Measurements from ENCODE around the gene NSUN2. TPM values are rescaled to one million over a fixed set of nuclear protein-coding genes. Genes with fewer than 3 reads are reported as not detected.

The NSUN2 gene
- total and polyA plus RNA-seq, 2 of the 4 experiments (the other 2 are of a cell fraction): 51.1 to 61.1 TPM

DNA sequence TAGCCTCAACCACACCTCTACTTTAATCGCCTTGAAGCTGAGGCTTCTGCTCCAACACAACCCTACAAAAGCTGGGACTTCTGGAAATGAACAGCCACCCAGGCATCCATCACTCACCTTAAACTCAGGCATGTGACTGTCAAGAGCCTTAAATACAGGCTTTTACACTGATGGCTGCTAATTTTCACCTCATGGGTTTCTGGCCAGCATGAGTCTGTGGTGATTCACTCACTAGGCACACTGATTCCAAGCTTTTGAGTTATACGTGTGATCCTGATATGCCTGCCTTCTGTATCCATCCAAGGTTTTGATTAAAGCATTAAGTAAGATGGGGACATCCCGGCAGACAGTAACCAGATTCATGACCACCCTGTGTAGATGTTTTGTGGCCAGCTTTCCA is 8.9 kb downstream of the NSUN2 start:
- Histone ChIP-seq H2AK5ac (ENCODE audit: low read depth, low read length) (no peak overlapping the region), H3K4me3 (ENCODE audit: insufficient read depth, low read depth, low read length) (no peak overlapping the region), H3K18ac (ENCODE audit: low read depth, low read length) (no peak overlapping the region), H2AFZ (replicated peaks; ENCODE audit: low read length, poor library complexity) (no peak overlapping the region), H2BK20ac (ENCODE audit: low read depth, low read length) (no peak overlapping the region), H2BK15ac (ENCODE audit: low read depth, low read length) (no peak overlapping the region), H2AK9ac (replicated peaks; ENCODE audit: low read depth, low read length, poor library complexity) (no peak overlapping the region), H3K4me1 (ENCODE audit: control insufficient read depth, insufficient read depth, low read length) (no peaks in the 10 kb centered on the region), H3K9me1 (ENCODE audit: insufficient read depth, low read length) (no peaks in the 10 kb centered on the region), H3K27me3 (ENCODE audit: control insufficient read depth, insufficient read depth, low read length) (no peaks in the 10 kb centered on the region), H3K9me3 (ENCODE audit: control insufficient read depth, insufficient read depth, low read length) (0 out of 2 replicates have a peak, but pooled peaks cover 2% of the 10 kb centered on the region), H4K20me1 (ENCODE audit: insufficient read depth, low read length) (peaks cover 19% of the 10 kb centered on the region; the same call in 1 of the 2 replicates), H3K4me2 (ENCODE audit: low read depth, low read length) (no peak overlapping the region), H4K8ac (ENCODE audit: low read depth in 2 of 2, low read length in 2 of 2) (no peak overlapping the region), H3K79me1 (ENCODE audit: low read depth in 1 of 2, low read length in 2 of 2) (peaks cover 21 to 49% of the 10 kb centered on the region in 2 experiments), H3K36me3 (ENCODE audit: control insufficient read depth, insufficient read depth, low read length) (peaks cover 57% of the 10 kb centered on the region), H3K23ac (ENCODE audit: low read depth, low read length) (no peak overlapping the region), H3K9ac (ENCODE audit: low read depth, low read length) (no peak overlapping the region), H2BK5ac (ENCODE audit: low read depth, low read length, poor library complexity, severe bottlenecking) (no peak overlapping the region), H3K27ac (ENCODE audit: insufficient read depth, low read length) (no peak overlapping the region), H4K5ac (ENCODE audit: low read depth, low read length) (no peak overlapping the region), H3K14ac (replicated peaks; ENCODE audit: low read depth, low read length) (no peak overlapping the region), H3K56ac (ENCODE audit: extremely low read depth, insufficient read depth, low read length) (no peak overlapping the region), H4K91ac (ENCODE audit: insufficient read depth, low read depth, low read length) (no peak overlapping the region), H3K4ac (ENCODE audit: low read depth, low read length) (no peak overlapping the region), H2BK120ac (ENCODE audit: low read depth, low read length) (no peak overlapping the region)
- BruUV-seq (replicated peaks): no TSS peak
- intact Hi-C loops (cut with micrococcal nuclease): no loop called here
- ATAC-seq (ENCODE audit: low read depth): no peak
- ChIA-PET CTCF (no interaction called here), POLR2A (ENCODE audit: unreplicated experiment) (no interaction called here)
- no peak for DNase-seq
- TF ChIP-seq MAFK (IDR thresholded peaks at IDR 0.05; ENCODE audit: low read depth, low read length): no peak
- TF ChIP-seq, protein P1, sequence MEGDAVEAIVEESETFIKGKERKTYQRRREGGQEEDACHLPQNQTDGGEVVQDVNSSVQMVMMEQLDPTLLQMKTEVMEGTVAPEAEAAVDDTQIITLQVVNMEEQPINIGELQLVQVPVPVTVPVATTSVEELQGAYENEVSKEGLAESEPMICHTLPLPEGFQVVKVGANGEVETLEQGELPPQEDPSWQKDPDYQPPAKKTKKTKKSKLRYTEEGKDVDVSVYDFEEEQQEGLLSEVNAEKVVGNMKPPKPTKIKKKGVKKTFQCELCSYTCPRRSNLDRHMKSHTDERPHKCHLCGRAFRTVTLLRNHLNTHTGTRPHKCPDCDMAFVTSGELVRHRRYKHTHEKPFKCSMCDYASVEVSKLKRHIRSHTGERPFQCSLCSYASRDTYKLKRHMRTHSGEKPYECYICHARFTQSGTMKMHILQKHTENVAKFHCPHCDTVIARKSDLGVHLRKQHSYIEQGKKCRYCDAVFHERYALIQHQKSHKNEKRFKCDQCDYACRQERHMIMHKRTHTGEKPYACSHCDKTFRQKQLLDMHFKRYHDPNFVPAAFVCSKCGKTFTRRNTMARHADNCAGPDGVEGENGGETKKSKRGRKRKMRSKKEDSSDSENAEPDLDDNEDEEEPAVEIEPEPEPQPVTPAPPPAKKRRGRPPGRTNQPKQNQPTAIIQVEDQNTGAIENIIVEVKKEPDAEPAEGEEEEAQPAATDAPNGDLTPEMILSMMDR (conservative IDR thresholded peaks at IDR 0.05; ENCODE audit: low read depth, low read length): no peak
- TF ChIP-seq RFX5 (IDR thresholded peaks at IDR 0.05; ENCODE audit: low read depth, low read length): no peak
- no peak for TF ChIP-seq BHLHE40 (IDR thresholded peaks at IDR 0.05; ENCODE audit: low read depth, low read length)
- TF ChIP-seq FOS (IDR thresholded peaks at IDR 0.05; ENCODE audit: low read depth, low read length): no peak
- no peak for TF ChIP-seq USF2 (IDR thresholded peaks at IDR 0.05; ENCODE audit: low read depth, low read length)
- TF ChIP-seq MAZ (IDR thresholded peaks at IDR 0.05; ENCODE audit: borderline replicate concordance, low read depth, low read length): no peak
- no peak for TF ChIP-seq ELK1 (IDR thresholded peaks at IDR 0.05; ENCODE audit: borderline replicate concordance, low read depth, low read length)
- no peak for TF ChIP-seq CEBPB (IDR thresholded peaks at IDR 0.05; ENCODE audit: low read depth, low read length)
- no peak for TF ChIP-seq RAD21 (IDR thresholded peaks at IDR 0.05; ENCODE audit: low read length)
- no peak for TF ChIP-seq MXI1 (IDR thresholded peaks at IDR 0.05; ENCODE audit: borderline replicate concordance, low read depth, low read length)
- WGBS, 2 experiments (ENCODE audit: extremely low coverage in 2 of 2, insufficient read length in 1 of 2): 80% methylated on average over 1 of the region's 3 CpGs; no CpG with 5 or more reads in 1 of the 2 experiments
- dilution Hi-C loops (cut with HindIII; ENCODE audit: low sequenced_read_pairs, unreplicated experiment): no loop called here
- in situ Hi-C loops (cut with MboI; ENCODE audit: low sequenced_read_pairs): no loop called here
